Measurements from ENCODE around the gene SCGB1A1.

SCGB1A1 gene

DNA sequence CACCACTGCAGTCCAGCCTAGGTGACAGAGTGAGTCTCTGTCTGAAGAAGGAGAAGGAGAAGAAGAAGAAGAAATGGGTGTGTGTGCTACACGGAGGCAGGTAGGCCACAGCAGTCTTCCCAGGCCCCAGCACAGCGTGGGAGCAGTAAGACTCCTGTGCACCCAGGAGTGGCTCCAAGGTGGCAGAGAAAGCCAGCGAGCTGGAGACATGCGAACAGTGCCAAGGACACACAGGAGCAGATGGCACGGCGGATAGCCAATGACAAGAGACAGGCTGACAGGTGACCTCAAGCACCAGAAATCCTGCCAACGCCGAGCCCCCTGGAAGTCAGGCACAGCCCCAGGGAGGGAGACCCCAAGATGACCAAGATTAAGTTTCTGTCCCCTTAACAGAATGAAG is 9.0 kb upstream of the SCGB1A1 start:
- DNase-seq (ENCODE audit: low read depth), result no peak
- TF ChIP-seq, protein P1, sequence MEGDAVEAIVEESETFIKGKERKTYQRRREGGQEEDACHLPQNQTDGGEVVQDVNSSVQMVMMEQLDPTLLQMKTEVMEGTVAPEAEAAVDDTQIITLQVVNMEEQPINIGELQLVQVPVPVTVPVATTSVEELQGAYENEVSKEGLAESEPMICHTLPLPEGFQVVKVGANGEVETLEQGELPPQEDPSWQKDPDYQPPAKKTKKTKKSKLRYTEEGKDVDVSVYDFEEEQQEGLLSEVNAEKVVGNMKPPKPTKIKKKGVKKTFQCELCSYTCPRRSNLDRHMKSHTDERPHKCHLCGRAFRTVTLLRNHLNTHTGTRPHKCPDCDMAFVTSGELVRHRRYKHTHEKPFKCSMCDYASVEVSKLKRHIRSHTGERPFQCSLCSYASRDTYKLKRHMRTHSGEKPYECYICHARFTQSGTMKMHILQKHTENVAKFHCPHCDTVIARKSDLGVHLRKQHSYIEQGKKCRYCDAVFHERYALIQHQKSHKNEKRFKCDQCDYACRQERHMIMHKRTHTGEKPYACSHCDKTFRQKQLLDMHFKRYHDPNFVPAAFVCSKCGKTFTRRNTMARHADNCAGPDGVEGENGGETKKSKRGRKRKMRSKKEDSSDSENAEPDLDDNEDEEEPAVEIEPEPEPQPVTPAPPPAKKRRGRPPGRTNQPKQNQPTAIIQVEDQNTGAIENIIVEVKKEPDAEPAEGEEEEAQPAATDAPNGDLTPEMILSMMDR (IDR thresholded peaks at IDR 0.05; ENCODE audit: control insufficient read depth, extremely low read depth, insufficient read depth), result no peak
- H3K4me3 ChIP-seq (ENCODE audit: low read depth, low read length), result no peak overlapping the region

DNA sequence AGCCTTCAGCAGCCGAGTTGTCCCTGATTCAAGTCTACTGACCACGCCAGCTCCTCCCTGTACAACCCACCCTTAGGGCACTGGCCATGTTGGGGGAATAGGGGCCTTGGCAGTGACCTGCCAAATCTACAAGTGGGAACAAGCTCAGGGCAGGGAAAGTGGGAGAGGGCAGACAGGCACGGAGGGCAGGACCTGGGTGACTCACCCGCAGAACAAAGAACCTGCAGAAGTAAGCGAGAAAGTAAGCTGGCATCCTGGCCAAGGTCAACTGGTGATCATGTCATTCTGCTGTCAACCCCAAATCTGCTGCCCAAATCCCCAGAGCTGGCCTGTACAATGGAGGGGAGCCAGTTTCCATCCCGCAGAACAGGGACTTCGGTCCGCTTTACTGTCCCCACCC is 7.9 kb upstream of the SCGB1A1 start:
- DNase-seq (ENCODE audit: low read depth), result no peak
- TF ChIP-seq, protein P1 (IDR thresholded peaks at IDR 0.05; ENCODE audit: control insufficient read depth, extremely low read depth, insufficient read depth), result no peak
- H3K4me3 ChIP-seq (ENCODE audit: low read depth, low read length), result no peak overlapping the region

DNA sequence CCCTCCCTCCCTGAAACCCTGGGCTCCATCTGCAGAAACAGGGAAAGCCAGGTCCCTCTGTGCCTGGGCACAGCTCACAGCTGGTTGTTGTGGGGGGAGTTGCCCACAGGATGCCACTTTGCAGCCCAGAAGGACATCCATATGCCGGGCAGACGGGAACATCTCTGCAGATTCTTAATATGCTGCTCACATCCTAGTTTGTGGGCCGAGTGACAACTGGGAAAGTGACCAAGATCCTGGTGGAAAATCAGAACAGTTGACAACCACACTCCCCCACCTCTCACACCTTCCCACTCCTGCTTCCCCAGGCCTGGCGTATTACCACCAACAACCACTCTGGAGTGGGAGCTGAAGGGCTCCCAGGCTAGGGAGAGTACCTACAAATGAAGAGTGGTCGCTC is 7.3 kb upstream of the SCGB1A1 start:
- no peak overlapping the region for H3K4me3 ChIP-seq (ENCODE audit: low read depth, low read length)
- TF ChIP-seq, protein P1 (IDR thresholded peaks at IDR 0.05; ENCODE audit: control insufficient read depth, extremely low read depth, insufficient read depth), result no peak
- DNase-seq (ENCODE audit: low read depth), result no peak

DNA sequence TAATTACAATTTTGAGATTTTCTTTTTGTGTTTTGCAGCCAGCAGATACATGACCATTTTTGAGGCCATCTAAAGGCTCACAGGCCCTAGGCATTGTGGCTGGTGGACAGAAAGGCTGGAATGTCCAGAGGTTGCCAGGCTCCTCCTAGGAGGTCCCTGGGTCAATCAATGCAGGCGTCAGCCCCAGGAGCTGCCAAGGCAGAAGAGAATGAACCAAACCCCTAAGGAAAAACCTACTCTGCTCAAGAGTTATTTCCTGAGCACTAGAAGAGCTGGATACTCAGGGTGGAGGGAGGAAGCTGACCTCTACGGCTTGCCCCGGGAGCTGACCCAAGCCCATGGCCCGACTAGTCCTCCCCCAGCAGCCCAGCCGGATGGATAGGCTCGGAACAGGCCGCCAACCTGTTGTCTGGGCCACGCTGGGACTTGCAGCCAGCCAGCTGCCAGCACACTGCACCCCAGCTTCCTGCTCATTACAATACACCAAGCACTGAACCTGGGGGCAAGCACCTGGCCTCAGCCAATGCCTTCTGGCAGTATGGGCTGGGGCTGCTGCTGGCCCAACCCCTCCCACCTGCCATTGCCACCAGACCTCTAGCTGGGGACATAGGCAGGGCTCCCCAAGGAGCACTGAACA is 5.7 kb upstream of the SCGB1A1 start:
- TF ChIP-seq, protein P1 (IDR thresholded peaks at IDR 0.05; ENCODE audit: control insufficient read depth, extremely low read depth, insufficient read depth), result no peak
- no peak overlapping the region for H3K4me3 ChIP-seq (ENCODE audit: low read depth, low read length)
- DNase-seq (ENCODE audit: low read depth), result no peak

DNA sequence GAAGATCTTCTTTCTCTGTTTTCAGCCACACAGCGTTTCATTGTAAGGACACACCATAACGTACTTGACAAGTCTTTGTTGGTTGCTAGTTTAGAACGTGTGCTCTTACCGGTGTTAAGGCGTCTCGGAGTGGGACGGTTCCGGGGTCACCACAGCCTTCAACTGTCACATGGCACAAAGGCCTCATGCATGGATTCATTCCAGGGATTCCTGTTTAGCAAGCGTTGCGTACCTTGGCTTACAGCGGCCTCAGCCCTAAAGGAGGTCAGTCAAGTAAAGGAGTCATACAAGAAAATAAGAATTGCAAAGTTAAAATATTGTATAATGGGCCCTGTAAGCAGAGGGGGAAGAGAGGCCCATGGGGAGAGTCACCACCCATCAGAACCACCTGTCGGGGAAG is 2.2 kb upstream of the SCGB1A1 start:
- TF ChIP-seq, protein P1 (IDR thresholded peaks at IDR 0.05; ENCODE audit: control insufficient read depth, extremely low read depth, insufficient read depth), result no peak

DNA sequence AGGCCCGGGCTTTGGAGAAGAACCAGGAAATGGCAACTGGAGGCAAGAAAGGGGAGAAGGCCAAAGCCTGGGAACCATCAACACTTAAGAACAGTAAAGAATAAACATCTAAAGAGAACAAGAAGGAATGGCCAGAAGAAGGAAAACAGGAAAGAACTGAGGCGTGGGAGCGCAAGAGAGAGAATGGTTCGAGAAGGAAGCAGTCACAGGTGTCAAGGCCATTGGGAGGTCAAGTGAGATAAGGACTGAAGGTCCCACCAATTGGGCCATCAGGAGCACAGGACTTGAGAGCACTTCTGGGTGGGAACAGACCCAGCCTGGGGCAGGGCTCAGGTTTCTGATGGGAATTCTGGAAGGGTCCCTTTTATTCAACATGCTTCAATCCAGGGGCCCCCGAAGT is 697 bp upstream of the SCGB1A1 start:
- DNase-seq (ENCODE audit: low read depth), result no peak
- TF ChIP-seq, protein P1 (IDR thresholded peaks at IDR 0.05; ENCODE audit: control insufficient read depth, extremely low read depth, insufficient read depth), result no peak
- H3K4me3 ChIP-seq (ENCODE audit: low read depth, low read length), result no peak overlapping the region

More for the DNA sequence above, 2.2 kb upstream of the SCGB1A1 start:
- no peak for DNase-seq (ENCODE audit: low read depth)
- H3K4me3 ChIP-seq (ENCODE audit: low read depth, low read length), result no peak overlapping the region

DNA sequence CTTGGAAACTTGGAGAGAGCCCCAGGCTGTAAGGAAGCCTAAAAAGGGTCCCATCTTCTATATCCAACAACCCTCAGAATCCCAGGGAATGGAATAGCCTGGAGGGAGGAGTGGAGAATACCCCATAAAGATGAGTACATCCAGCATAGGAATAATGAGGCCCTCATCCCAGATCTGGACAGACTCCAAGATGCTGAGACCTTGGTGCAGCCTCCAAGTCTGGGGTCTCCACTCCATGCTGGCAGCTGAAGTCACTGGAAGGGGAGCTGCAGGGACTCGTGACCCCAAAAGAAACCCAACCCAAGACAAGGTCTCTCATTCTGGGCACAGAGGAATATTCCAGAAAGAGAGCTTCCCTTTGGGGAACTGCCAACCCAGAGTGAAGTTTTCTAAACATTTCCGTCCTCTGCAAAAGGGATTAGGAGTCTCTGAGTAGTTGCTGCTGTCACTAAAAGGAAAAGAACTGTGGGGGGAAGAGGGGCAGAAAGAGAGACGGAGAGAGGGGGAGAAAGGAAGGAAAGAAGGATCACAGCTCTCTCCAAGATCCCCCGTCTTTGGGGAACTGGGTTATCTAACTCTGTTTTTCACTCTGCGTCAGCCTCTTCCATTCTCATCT is 589 bp downstream of the SCGB1A1 start:
- TF ChIP-seq, protein P1 (IDR thresholded peaks at IDR 0.05; ENCODE audit: control insufficient read depth, extremely low read depth, insufficient read depth), result no peak
- no peak overlapping the region for H3K4me3 ChIP-seq (ENCODE audit: low read depth, low read length)
- no peak for DNase-seq (ENCODE audit: low read depth)
